Mucosa of rectum (tissue), 2 donors: Measurements from ENCODE around the gene GIGYF2.

ENCODE experiments used
- H3K27ac ChIP-seq, 2 donors: one replicate each; pipeline ENCODE4 v1.7.0; 2013; ENCODE audit warnings: inconsistent platforms in 2 of 2, low read depth in 2 of 2, low read length in 2 of 2
- H3K27me3 ChIP-seq, 2 donors: one replicate each; pipeline ENCODE4 v1.7.0; 2013; ENCODE audit warnings: low read length in 2 of 2; ENCODE audit not compliant: control insufficient read depth in 2 of 2, insufficient read depth in 2 of 2
- H3K36me3 ChIP-seq, 2 donors: one replicate each; pipeline ENCODE4 v1.7.0; 2013; ENCODE audit warnings: low read length in 2 of 2; ENCODE audit not compliant: control insufficient read depth in 2 of 2, insufficient read depth in 2 of 2
- H3K4me1 ChIP-seq, 2 donors: one replicate each; pipeline ENCODE4 v1.7.0; 2013; ENCODE audit warnings: low read length in 2 of 2, mild to moderate bottlenecking in 1 of 2; ENCODE audit not compliant: control insufficient read depth in 2 of 2, insufficient read depth in 2 of 2
- H3K4me3 ChIP-seq, 2 donors: one replicate each; pipeline ENCODE4 v1.7.0; 2013; ENCODE audit warnings: low read length in 2 of 2
- H3K9ac ChIP-seq, 2 donors: one replicate each; pipeline ENCODE4 v1.7.0; 2013; ENCODE audit warnings: low read length in 2 of 2, low read depth in 1 of 2, mild to moderate bottlenecking in 1 of 2
- H3K9me3 ChIP-seq, 2 donors: one replicate each; pipeline ENCODE4 v1.7.0; 2013; ENCODE audit warnings: low read length in 2 of 2; ENCODE audit not compliant: control insufficient read depth in 2 of 2
- donor health status: healthy.
- donor health status: Normal muscosa, but diverticular disease.

Gene GIGYF2

DNA sequence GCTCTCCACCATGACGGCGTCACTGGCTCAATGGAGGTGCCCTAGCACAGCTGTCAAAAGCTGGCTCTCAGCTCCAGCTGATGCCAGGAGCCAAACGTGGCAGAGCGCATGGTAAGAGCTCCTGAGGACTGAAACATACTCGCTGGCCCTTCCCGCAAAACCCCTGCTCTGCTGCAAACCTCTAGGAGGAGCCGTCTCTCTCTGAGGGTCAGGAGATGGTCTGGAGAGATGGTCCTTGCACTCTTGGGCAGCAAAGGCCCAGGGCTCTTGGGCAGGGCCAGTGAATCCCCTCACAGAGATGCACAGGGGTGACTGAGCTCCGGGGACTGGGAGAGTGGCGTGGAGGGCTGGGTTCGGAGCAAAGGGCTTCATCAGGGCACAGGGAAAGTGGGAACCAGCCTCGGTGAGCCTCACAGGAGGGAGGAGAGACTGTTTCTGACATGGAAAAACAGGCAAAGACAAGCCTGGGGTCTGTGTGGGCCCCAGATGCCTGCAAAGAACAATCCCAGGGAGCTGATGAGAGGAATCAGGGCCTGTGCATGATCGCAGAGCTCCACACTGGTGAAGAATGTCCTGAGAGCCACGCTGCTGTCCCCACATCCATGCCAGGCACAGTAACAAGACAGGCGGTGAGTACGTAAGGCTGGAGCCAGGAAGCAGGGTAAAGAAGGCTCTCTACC lies 190.2 kb downstream of the GIGYF2 start:
- H3K36me3 ChIP-seq = peaks cover 29% of the 10 kb centered on the region in 2 donors
- no peaks in the 10 kb centered on the region for H3K9me3 ChIP-seq
- H3K27me3 ChIP-seq = no peaks in the 10 kb centered on the region
- H3K4me1 ChIP-seq = no peaks in the 10 kb centered on the region
- no peak overlapping the region for H3K9ac ChIP-seq
- H3K4me3 ChIP-seq = no peak overlapping the region
- H3K27ac ChIP-seq = no peak overlapping the region

GRCh38 chr2:232888099-232888836 lies 191.1 kb downstream of the GIGYF2 start:
- Histone ChIP-seq H3K27me3 (no peaks in the 10 kb centered on the region), H3K36me3 (peaks cover 24 to 32% of the 10 kb centered on the region in 2 donors), H3K9me3 (no peaks in the 10 kb centered on the region), H3K4me3 (no peak overlapping the region), H3K4me1 (no peaks in the 10 kb centered on the region), H3K27ac (no peak overlapping the region), H3K9ac (no peak overlapping the region)

GRCh38 chr2:232888839-232889529 lies 191.9 kb downstream of the GIGYF2 start:
- no peak overlapping the region for H3K27ac ChIP-seq
- no peaks in the 10 kb centered on the region for H3K4me1 ChIP-seq
- H3K4me3 ChIP-seq = no peak overlapping the region
- H3K9me3 ChIP-seq = no peaks in the 10 kb centered on the region
- H3K27me3 ChIP-seq = no peaks in the 10 kb centered on the region
- peaks cover 22 to 26% of the 10 kb centered on the region in 2 donors for H3K36me3 ChIP-seq
- no peak overlapping the region for H3K9ac ChIP-seq

DNA sequence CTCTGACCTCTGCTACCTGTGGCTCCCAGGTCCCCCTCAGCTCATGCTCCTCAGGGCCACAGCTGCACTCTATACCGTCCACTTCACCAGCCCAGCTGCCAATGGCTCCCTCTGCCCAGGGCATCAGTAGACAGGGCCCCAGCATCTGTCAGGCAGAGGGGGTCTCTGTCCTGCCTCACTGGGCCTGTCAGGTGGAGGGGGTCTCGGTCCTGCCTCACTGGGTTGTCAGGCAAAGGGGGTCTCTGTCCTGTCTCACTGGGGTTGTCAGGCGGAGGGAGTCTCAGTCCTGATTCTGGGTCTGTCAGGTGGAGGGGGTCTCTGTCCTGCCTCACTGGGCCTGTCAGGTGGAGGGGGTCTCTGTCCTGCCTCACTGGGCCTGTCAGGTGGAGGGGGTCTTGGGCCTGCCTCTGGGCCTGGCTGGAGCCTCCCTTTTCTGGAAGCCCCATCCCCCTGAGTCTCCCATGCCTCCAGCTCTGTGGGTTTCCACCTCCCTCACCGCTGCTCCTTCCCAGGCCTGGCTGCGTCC lies 192.8 kb downstream of the GIGYF2 start:
- Histone ChIP-seq H3K4me3 (no peak overlapping the region), H3K4me1 (no peaks in the 10 kb centered on the region), H3K9ac (no peak overlapping the region), H3K9me3 (no peaks in the 10 kb centered on the region), H3K36me3 (peaks cover 17 to 22% of the 10 kb centered on the region in 2 donors), H3K27ac (no peak overlapping the region), H3K27me3 (no peaks in the 10 kb centered on the region)

- H3K27ac ChIP-seq = no peak overlapping the region
- no peaks in the 10 kb centered on the region for H3K9me3 ChIP-seq
- no peaks in the 10 kb centered on the region for H3K4me1 ChIP-seq
- peaks cover 17 to 19% of the 10 kb centered on the region in 2 donors for H3K36me3 ChIP-seq
- H3K27me3 ChIP-seq = no peaks in the 10 kb centered on the region
- no peak overlapping the region for H3K4me3 ChIP-seq
- H3K9ac ChIP-seq = no peak overlapping the region
Measured at GRCh38 chr2:232890536-232890895, 193.4 kb downstream of the GIGYF2 start.

GRCh38 chr2:232890896-232891601 lies 193.9 kb downstream of the GIGYF2 start:
- H3K27ac ChIP-seq = no peak overlapping the region
- peaks cover 14 to 17% of the 10 kb centered on the region in 2 donors for H3K36me3 ChIP-seq

GRCh38 chr2:232891621-232892071 lies 194.5 kb downstream of the GIGYF2 start:
- no peaks in the 10 kb centered on the region for H3K4me1 ChIP-seq
- no peaks in the 10 kb centered on the region for H3K9me3 ChIP-seq
- H3K9ac ChIP-seq = no peak overlapping the region
- H3K36me3 ChIP-seq = peaks cover 13 to 14% of the 10 kb centered on the region in 2 donors
- H3K27ac ChIP-seq = no peak overlapping the region
- no peak overlapping the region for H3K4me3 ChIP-seq
- H3K27me3 ChIP-seq = no peaks in the 10 kb centered on the region

More at GRCh38 chr2:232890896-232891601, 193.9 kb downstream of the GIGYF2 start:
- Histone ChIP-seq H3K4me3 (no peak overlapping the region), H3K27me3 (no peaks in the 10 kb centered on the region), H3K4me1 (no peaks in the 10 kb centered on the region), H3K9me3 (no peaks in the 10 kb centered on the region), H3K9ac (no peak overlapping the region)

GRCh38 chr2:232892221-232892620 lies 195.1 kb downstream of the GIGYF2 start:
- no peak overlapping the region for H3K9ac ChIP-seq
- H3K27me3 ChIP-seq = no peaks in the 10 kb centered on the region
- H3K9me3 ChIP-seq = no peaks in the 10 kb centered on the region
- H3K27ac ChIP-seq = no peak overlapping the region
- H3K4me1 ChIP-seq = no peaks in the 10 kb centered on the region
- H3K36me3 ChIP-seq = peaks cover 13 to 14% of the 10 kb centered on the region in 2 donors
- H3K4me3 ChIP-seq = no peak overlapping the region

DNA sequence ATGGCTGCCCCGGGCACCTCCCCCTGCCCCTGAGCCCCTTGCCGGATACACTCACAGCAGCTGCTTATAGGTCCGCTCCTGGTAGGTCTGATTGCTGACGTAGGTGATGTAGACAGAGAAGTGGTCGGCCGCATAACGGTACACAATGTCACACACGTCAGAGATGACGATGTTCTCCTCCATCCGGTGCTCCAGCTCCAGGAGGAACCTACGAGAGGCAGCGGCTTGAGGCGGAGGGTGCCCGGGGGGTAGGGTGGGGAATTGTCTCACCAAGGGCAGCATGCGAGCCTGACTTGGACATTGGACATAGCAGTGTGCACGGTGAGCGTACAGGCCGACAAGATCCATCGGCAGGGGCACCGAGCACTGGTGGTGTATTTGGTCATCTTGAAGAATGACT lies 195.7 kb downstream of the GIGYF2 start:
- no peak overlapping the region for H3K9ac ChIP-seq
- H3K9me3 ChIP-seq = no peaks in the 10 kb centered on the region
- H3K27me3 ChIP-seq = no peaks in the 10 kb centered on the region
- no peak overlapping the region for H3K4me3 ChIP-seq
- H3K27ac ChIP-seq = no peak overlapping the region
- H3K36me3 ChIP-seq = peaks cover 13 to 14% of the 10 kb centered on the region in 2 donors
- no peaks in the 10 kb centered on the region for H3K4me1 ChIP-seq
